Muscle of back (tissue), 11 donors: ENCODE data around the gene TSSC4. TPM values are rescaled to one million over a fixed set of nuclear protein-coding genes. Genes with fewer than 3 reads are reported as not detected.
A peak's percentile ranks its signal among the peaks of the same experiment; 100 is the strongest.

Experiments used
- DNase-seq, 3 donors: peaks; one replicate each; pipeline versions ENCODE4 v3.0.0 to v3.0.0-alpha.2; 2013
- polyA plus RNA-seq, 10 donors: library from polyadenylated mRNA; unstranded; fragments of 120-200 nt; gene quantifications; one replicate each; pipeline ENCODE4 v1.2.1, GENCODE V29; 2013; ENCODE audit not compliant: insufficient read length in 10 of 10

Gene TSSC4
- polyA plus RNA-seq, 10 donors = 16.8 to 25.2 (median 21.1) TPM

GRCh38 chr11:2368178-2368850, 32.2 kb upstream of the TSSC4 start:
- DNase-seq = no peak

GRCh38 chr11:2368851-2369180, 31.7 kb upstream of the TSSC4 start:
- DNase-seq = no peak

- DNase-seq = no peak
These were observed 31.2 kb upstream of the TSSC4 start for GRCh38 chr11:2369320-2369719.

GRCh38 chr11:2369896-2370295, 30.7 kb upstream of the TSSC4 start:
- no peak for DNase-seq

GRCh38 chr11:2374456-2375201, 25.9 kb upstream of the TSSC4 start:
- DNase-seq = no peak

- no peak for DNase-seq
These were observed 25.2 kb upstream of the TSSC4 start for GRCh38 chr11:2375341-2375853.

- DNase-seq = no peak
These were observed 24.5 kb upstream of the TSSC4 start for GRCh38 chr11:2375964-2376551.

GRCh38 chr11:2376751-2377451, 23.6 kb upstream of the TSSC4 start, which contains the start of gene CD81:
Gene CD81, plus strand, starts transcription at chr11:2377310. Its CDS starts 240 bp downstream, at chr11:2377550.
- DNase-seq = no peak

- DNase-seq = peak; percentile 69 to 95 (median 87)
These were observed 22.8 kb upstream of the TSSC4 start for GRCh38 chr11:2377511-2378443.

- DNase-seq = peak in 2 of 3 donors; percentile 72 to 92
These were observed 21.9 kb upstream of the TSSC4 start for GRCh38 chr11:2378527-2379210.

GRCh38 chr11:2379466-2380174, 20.9 kb upstream of the TSSC4 start:
- DNase-seq = peak in 1 of 3 donors; percentile 11

- no peak for DNase-seq
These were observed 20.2 kb upstream of the TSSC4 start for GRCh38 chr11:2380396-2380795.

- DNase-seq = peak in 1 of 3 donors; percentile 59
These were observed 19.7 kb upstream of the TSSC4 start for GRCh38 chr11:2380807-2381350.

GRCh38 chr11:2381494-2382128, 18.9 kb upstream of the TSSC4 start:
- DNase-seq = peak in 1 of 3 donors; percentile 5

- DNase-seq = peak in 1 of 3 donors; percentile 8
These were observed 18.4 kb upstream of the TSSC4 start for GRCh38 chr11:2382129-2382517.

GRCh38 chr11:2382936-2383851, 17.4 kb upstream of the TSSC4 start:
- DNase-seq = peak in 1 of 3 donors; percentile 76
